WTC11 (cell line): ENCODE results near the gene SLC48A1. TPM values are rescaled to one million over a fixed set of nuclear protein-coding genes. Genes with fewer than 3 reads are reported as not detected.

ENCODE experiments used
- ATAC-seq: fragments of 200-7000 bp; cut with Tn5 transposase; 2 replicates; pipeline ENCODE4 v1.10.0; 2021; ENCODE audit warnings: mild to moderate bottlenecking, moderate library complexity
- Bru-seq: library from RNA; stranded (reverse); fragments of 400-500 nt; gene quantifications from one replicate; lab custom pipeline; 2021; lab: Mats Ljungman, UMichigan
- CTCF ChIA-PET: fragments of 300-600 bp; sonication (Branson Sonifier 250); formaldehyde crosslinking; loops from one replicate; lab custom pipeline; 2021; ENCODE audit warnings: antibody characterized with exemption; lab: Charles Lee
- POLR2A ChIA-PET: fragments of 350-600 bp; sonication (Branson Sonifier 250); formaldehyde crosslinking; loops from one replicate; lab custom pipeline; 2021; ENCODE audit warnings: antibody characterized with exemption; lab: Charles Lee
- DNase-seq: peaks from one replicate; pipeline ENCODE4 v3.0.0; 2021; ENCODE audit warnings: low spot score
- H3K27ac Mint-ChIP-seq: 2 replicates; pipeline ENCODE4 v1.8.0; 2021; ENCODE audit warnings: mixed read lengths
- H3K27me3 Mint-ChIP-seq: 2 replicates; pipeline ENCODE4 v1.8.0; 2021; ENCODE audit warnings: low read depth, mild to moderate bottlenecking, moderate library complexity, mixed read lengths
- H3K36me3 Mint-ChIP-seq: 2 replicates; pipeline ENCODE4 v1.8.0; 2021; ENCODE audit warnings: mixed read lengths
- H3K4me1 Mint-ChIP-seq: 2 replicates; pipeline ENCODE4 v1.8.0; 2022; ENCODE audit warnings: mixed read lengths
- H3K4me3 Mint-ChIP-seq: 2 replicates; pipeline ENCODE4 v1.8.0; 2021; ENCODE audit warnings: mild to moderate bottlenecking, moderate library complexity, mixed read lengths
- H3K9me3 Mint-ChIP-seq: 2 replicates; pipeline ENCODE4 v1.8.0; 2021; ENCODE audit warnings: mixed read lengths
- FOXJ3 ChIP-seq: sonication (generic); formaldehyde crosslinking; IDR thresholded peaks from 2 replicates; pipeline ENCODE4 v1.9.0; 2021; ENCODE audit warnings: missing genetic modification reagents, mild to moderate bottlenecking, borderline replicate concordance
- FOXP1 ChIP-seq: sonication (generic); formaldehyde crosslinking; IDR thresholded peaks from 2 replicates; pipeline ENCODE4 v1.8.0; 2022; ENCODE audit warnings: missing genetic modification reagents, mild to moderate bottlenecking, moderate library complexity, borderline replicate concordance
- SP1 ChIP-seq: sonication (generic); formaldehyde crosslinking; conservative IDR thresholded peaks from 2 replicates; pipeline ENCODE4 v1.8.1; 2022; ENCODE audit warnings: missing genetic modification reagents
- TEAD1 ChIP-seq: sonication (generic); formaldehyde crosslinking; IDR thresholded peaks from 2 replicates; pipeline ENCODE4 v1.8.0; 2022; ENCODE audit warnings: mild to moderate bottlenecking, missing genetic modification reagents
- long read RNA-seq, 3 experiments: library from RNA in 1 of 3; library from capped mRNA in 1 of 3; library from polyadenylated mRNA in 1 of 3; unstranded in 2 of 3; stranded (forward) in 1 of 3; transcript quantifications; one replicate each; pipeline ENCODE4 v2.0.0, GENCODE V29; 2021
- total RNA-seq: library from RNA; stranded (reverse); gene quantifications from 3 replicates; pipeline ENCODE4 v1.2.3, GENCODE V29; 2021
- TF ChIP-seq, protein P1 (sequence below): sonication (generic); formaldehyde crosslinking; IDR thresholded peaks from 2 replicates; pipeline ENCODE4 v1.8.0; 2022; ENCODE audit warnings: mild to moderate bottlenecking, missing genetic modification reagents
- TF ChIP-seq, protein P2 (sequence below): sonication (generic); formaldehyde crosslinking; IDR thresholded peaks from 2 replicates; pipeline ENCODE4 v1.8.1; 2023; ENCODE audit warnings: mild to moderate bottlenecking, moderate library complexity, missing genetic modification reagents
- TF ChIP-seq, protein P3 (sequence below): sonication (generic); formaldehyde crosslinking; IDR thresholded peaks from 2 replicates; pipeline ENCODE4 v1.8.1; 2023; ENCODE audit warnings: mild to moderate bottlenecking, missing genetic modification reagents, borderline replicate concordance
- TF ChIP-seq, protein P4 (sequence below): fragments of 250-450 bp; sonication (Bioruptor Pico); conservative IDR thresholded peaks from 2 replicates; pipeline ENCODE4 v1.9.0; 2021; ENCODE audit warnings: mild to moderate bottlenecking
- TF ChIP-seq, protein P5 (sequence below): sonication (generic); formaldehyde crosslinking; IDR thresholded peaks from 2 replicates; pipeline ENCODE4 v1.8.1; 2023; ENCODE audit warnings: mild to moderate bottlenecking, missing genetic modification reagents, moderate library complexity
- TF ChIP-seq, protein P6 (sequence below): sonication (generic); formaldehyde crosslinking; IDR thresholded peaks from 2 replicates; pipeline ENCODE4 v1.8.0; 2022; ENCODE audit warnings: mild to moderate bottlenecking, missing genetic modification reagents

The SLC48A1 gene
- 13.5 to 16.8 TPM (median 13.8 TPM) in 3 replicates for total RNA-seq
- Bru-seq, nascent RNA: percentile 55 among the genes with signal in this experiment
- long read RNA-seq, experiment 1, transcript SLC48A1-201 (3 exons, 3,010 nt): major isoform, 62 of 72 reads
- long read RNA-seq, experiment 1, partial matches to known transcripts: 2 of 72 reads
- long read RNA-seq, experiment 1, other reads (novel, unspliced or antisense): 8 of 72 reads
- long read RNA-seq, experiment 2, partial matches to known transcripts: 0 of 11 reads
- long read RNA-seq, experiment 2, other reads (novel, unspliced or antisense): 7 of 11 reads
- long read RNA-seq, experiment 3, partial matches to known transcripts: 0 of 3 reads
- long read RNA-seq, experiment 3, other reads (novel, unspliced or antisense): 2 of 3 reads

DNA sequence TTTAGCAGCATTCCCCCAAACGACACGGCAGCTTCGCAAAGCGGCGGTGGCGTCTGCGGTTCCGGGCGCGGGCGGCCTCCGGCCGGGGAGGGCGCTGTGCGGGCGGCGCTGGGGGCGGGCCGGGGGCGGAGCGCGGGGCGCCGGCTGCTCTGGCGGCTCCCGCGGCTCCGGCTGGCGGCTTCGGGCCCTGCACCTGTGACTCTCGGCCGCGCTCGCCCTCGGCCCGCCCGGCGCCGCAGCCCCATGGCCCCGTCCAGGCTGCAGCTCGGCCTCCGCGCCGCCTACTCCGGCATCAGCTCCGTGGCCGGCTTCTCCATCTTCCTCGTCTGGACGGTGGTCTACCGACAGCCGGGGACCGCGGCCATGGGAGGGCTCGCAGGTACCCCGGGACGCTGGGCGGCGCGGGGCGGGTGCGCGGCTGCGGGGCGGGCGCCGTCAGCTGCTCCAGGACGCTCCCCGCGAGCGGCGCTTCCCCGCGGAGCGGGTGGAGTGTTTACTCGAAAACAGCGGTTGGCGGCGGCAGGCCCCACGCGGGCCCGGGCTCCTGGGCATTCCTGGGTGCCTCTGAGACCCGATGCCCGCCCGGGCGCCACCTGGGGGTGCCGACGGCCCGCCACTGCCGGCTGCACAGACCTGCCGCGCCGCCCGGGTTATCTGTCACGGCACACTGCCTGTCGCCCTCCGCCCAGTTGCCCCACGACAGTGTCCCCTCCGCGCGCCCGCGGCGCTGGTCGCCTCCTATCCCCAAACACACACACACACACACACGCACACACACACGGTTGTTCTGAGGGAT lies at the start of gene SLC48A1:
Gene SLC48A1, plus strand, starts transcription at position 177 of the 796 bp plus-strand sequence. Its CDS starts 67 bp downstream, at position 244.
- ATAC-seq (peak; percentile 81), DNase-seq (peak; percentile 80)
- ChIA-PET POLR2A (interaction anchor here (1.1 to 2.4 kb wide), 2 partner anchors 14 to 68 kb away, joined by 3 to 6 read pairs; partner anchors contain the start of genes RAPGEF3 and RPAP3), CTCF (interaction anchor here (0.6 to 19.3 kb wide), 18 partner anchors 10 to 1441 kb away, joined by 3 to 735 read pairs (median 4); partner anchors contain the start of genes ENDOU and RAPGEF3)
- no peaks in the 10 kb centered on the region for H3K36me3 Mint-ChIP-seq
- TF ChIP-seq, protein P1, sequence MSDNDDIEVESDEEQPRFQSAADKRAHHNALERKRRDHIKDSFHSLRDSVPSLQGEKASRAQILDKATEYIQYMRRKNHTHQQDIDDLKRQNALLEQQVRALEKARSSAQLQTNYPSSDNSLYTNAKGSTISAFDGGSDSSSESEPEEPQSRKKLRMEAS (CRISPR knock-in tag): no peak; the same call in 1 of the 2 replicates
- TF ChIP-seq, protein P2, sequence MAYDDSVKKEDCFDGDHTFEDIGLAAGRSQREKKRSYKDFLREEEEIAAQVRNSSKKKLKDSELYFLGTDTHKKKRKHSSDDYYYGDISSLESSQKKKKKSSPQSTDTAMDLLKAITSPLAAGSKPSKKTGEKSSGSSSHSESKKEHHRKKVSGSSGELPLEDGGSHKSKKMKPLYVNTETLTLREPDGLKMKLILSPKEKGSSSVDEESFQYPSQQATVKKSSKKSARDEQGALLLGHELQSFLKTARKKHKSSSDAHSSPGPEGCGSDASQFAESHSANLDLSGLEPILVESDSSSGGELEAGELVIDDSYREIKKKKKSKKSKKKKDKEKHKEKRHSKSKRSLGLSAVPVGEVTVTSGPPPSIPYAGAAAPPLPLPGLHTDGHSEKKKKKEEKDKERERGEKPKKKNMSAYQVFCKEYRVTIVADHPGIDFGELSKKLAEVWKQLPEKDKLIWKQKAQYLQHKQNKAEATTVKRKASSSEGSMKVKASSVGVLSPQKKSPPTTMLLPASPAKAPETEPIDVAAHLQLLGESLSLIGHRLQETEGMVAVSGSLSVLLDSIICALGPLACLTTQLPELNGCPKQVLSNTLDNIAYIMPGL: peak; percentile 77; the same call in 1 of the 2 replicates
- peak; percentile 61 for TF ChIP-seq SP1 (CRISPR knock-in tag)
- peak within 1 kb of the TSS; percentile 32; the same call in 1 of the 2 replicates for H3K27ac Mint-ChIP-seq
- peaks cover 27% of the 10 kb centered on the region for H3K27me3 Mint-ChIP-seq
- H3K9me3 Mint-ChIP-seq: no peaks in the 10 kb centered on the region
- peak within 1 kb of the TSS; percentile 82 for H3K4me3 Mint-ChIP-seq
- H3K4me1 Mint-ChIP-seq: peaks cover 32% of the 10 kb centered on the region

DNA sequence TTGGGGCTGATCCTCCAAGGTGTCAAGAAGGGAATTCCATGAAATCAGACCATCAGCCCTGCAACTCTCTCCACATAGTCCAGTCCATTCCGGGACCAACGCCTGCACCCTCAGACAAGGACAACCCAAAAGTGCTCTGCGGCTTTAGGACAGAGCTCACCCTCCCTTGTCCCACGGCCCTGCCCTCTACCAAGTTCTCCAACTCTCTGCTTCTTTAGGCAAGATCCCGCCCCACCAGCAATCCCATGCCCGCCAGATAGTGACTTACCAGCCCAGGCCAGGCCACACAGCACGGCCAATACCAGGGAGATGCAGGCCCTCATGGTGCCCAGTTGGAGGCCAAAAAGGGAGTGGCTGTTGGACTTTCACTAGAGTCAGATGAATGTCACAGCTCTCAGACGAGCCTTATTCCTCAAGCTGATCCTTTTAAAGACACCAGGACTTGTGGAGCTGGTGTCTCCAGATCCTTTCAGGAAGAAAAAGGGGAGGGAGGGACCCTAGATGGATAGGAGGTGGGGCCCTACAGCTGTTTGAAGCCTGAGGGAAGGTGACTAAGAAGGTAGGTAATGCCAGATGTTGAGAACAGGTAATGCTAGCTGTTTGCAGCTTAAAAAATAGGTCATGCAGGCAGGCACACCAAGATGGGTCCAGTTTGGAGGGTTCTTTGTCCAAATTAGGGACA lies 47.8 kb upstream of the SLC48A1 start, which contains the start of gene ENDOU:
Gene ENDOU, minus strand, starts transcription at position 400 of the 682 bp plus-strand sequence. Its CDS starts 77 bp downstream, at position 323.
- ChIA-PET CTCF (interaction anchor here (0.7 to 2.4 kb wide), 6 partner anchors 10 to 180 kb away, joined by 3 to 9 read pairs (median 5); partner anchors contain the start of genes SLC48A1 and VDR), POLR2A (interaction anchor here (1.0 kb wide), 1 partner anchor 9 kb away, joined by 3 read pairs; no protein-coding TSS in a partner anchor)
- H3K36me3 Mint-ChIP-seq: no peaks in the 10 kb centered on the region
- H3K27ac Mint-ChIP-seq: no peak within 1 kb of the TSS
- H3K4me3 Mint-ChIP-seq: no peak within 1 kb of the TSS
- H3K4me1 Mint-ChIP-seq: 0 out of 2 replicates have a peak, but pooled peaks cover 3% of the 10 kb centered on the region
- no peak for TF ChIP-seq TEAD1 (CRISPR knock-in tag)
- TF ChIP-seq, protein P3, sequence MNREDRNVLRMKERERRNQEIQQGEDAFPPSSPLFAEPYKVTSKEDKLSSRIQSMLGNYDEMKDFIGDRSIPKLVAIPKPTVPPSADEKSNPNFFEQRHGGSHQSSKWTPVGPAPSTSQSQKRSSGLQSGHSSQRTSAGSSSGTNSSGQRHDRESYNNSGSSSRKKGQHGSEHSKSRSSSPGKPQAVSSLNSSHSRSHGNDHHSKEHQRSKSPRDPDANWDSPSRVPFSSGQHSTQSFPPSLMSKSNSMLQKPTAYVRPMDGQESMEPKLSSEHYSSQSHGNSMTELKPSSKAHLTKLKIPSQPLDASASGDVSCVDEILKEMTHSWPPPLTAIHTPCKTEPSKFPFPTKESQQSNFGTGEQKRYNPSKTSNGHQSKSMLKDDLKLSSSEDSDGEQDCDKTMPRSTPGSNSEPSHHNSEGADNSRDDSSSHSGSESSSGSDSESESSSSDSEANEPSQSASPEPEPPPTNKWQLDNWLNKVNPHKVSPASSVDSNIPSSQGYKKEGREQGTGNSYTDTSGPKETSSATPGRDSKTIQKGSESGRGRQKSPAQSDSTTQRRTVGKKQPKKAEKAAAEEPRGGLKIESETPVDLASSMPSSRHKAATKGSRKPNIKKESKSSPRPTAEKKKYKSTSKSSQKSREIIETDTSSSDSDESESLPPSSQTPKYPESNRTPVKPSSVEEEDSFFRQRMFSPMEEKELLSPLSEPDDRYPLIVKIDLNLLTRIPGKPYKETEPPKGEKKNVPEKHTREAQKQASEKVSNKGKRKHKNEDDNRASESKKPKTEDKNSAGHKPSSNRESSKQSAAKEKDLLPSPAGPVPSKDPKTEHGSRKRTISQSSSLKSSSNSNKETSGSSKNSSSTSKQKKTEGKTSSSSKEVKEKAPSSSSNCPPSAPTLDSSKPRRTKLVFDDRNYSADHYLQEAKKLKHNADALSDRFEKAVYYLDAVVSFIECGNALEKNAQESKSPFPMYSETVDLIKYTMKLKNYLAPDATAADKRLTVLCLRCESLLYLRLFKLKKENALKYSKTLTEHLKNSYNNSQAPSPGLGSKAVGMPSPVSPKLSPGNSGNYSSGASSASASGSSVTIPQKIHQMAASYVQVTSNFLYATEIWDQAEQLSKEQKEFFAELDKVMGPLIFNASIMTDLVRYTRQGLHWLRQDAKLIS (CRISPR knock-in tag): no peak
- TF ChIP-seq, protein P4, sequence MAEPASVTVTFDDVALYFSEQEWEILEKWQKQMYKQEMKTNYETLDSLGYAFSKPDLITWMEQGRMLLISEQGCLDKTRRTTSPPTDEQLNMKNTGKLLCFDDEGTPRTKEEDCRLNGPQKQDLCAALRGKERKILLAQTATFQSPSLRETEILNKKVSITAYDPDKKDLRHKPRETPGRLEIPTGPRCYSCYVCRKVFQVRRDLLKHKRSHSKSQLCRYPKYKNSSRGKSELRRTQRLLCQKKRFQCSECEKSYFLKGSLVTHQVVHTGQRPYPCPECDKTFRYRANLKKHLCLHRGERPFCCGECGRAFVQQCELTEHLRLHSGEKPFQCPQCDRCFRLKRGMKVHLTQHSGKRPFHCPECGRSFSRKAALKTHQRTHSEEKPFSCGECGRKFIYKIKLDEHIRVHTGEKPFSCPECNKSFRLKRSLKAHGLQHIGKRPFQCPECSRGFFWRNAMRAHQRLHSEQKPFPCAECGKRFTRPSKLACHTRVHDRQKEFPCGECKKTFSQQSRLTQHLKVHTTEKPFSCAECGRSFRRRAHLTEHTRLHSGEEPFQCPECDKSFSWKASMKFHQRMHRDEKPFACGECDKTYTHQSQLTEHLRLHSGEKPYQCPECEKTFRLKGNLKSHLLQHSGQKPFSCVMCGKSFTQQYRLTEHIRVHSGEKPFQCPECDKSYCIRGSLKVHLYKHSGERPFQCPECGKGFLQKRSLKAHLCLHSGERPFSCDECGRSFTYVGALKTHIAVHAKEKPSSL (CRISPR knock-in tag): no peak
- TF ChIP-seq FOXJ3 (CRISPR knock-in tag): no peak
- TF ChIP-seq, protein P5, sequence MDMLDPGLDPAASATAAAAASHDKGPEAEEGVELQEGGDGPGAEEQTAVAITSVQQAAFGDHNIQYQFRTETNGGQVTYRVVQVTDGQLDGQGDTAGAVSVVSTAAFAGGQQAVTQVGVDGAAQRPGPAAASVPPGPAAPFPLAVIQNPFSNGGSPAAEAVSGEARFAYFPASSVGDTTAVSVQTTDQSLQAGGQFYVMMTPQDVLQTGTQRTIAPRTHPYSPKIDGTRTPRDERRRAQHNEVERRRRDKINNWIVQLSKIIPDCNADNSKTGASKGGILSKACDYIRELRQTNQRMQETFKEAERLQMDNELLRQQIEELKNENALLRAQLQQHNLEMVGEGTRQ (CRISPR knock-in tag): no peak
- TF ChIP-seq FOXP1 (CRISPR knock-in tag): no peak
- TF ChIP-seq, protein P6, sequence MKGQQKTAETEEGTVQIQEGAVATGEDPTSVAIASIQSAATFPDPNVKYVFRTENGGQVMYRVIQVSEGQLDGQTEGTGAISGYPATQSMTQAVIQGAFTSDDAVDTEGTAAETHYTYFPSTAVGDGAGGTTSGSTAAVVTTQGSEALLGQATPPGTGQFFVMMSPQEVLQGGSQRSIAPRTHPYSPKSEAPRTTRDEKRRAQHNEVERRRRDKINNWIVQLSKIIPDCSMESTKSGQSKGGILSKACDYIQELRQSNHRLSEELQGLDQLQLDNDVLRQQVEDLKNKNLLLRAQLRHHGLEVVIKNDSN: no peak
- peaks cover 26% of the 10 kb centered on the region for H3K27me3 Mint-ChIP-seq
- no peak for ATAC-seq
- no peaks in the 10 kb centered on the region for H3K9me3 Mint-ChIP-seq
- DNase-seq: no peak
